H9 (cell line): ENCODE results near the gene SYNRG. TPM values are rescaled to one million over a fixed set of nuclear protein-coding genes. Genes with fewer than 3 reads are reported as not detected.
A peak's percentile ranks its signal among the peaks of the same experiment; 100 is the strongest.

Experiments
- DNase-seq: peaks from one replicate; pipeline ENCODE4 v3.0.0-alpha.2; 2017
- H2AFZ ChIP-seq: one replicate; pipeline ENCODE4 v1.6.1; 2013; ENCODE audit warnings: mild to moderate bottlenecking, low read length, control low read depth, moderate library complexity
- H2AK5ac ChIP-seq: 2 replicates; pipeline ENCODE4 v1.6.1; 2013; ENCODE audit warnings: low read length, control low read depth, mixed read lengths; ENCODE audit not compliant: insufficient read length
- H2BK120ac ChIP-seq: one replicate; pipeline ENCODE4 v1.6.1; 2013; ENCODE audit warnings: low read depth, mild to moderate bottlenecking, low read length, control low read depth, inconsistent platforms; ENCODE audit not compliant: poor library complexity, severe bottlenecking
- H2BK12ac ChIP-seq: 2 replicates; pipeline ENCODE4 v1.6.1; 2013; ENCODE audit warnings: low read length, control low read depth, mixed read lengths, low read depth; ENCODE audit not compliant: insufficient read length
- H2BK15ac ChIP-seq: 2 replicates; pipeline ENCODE4 v1.6.1; 2013; ENCODE audit warnings: low read depth, low read length, control low read depth
- H2BK20ac ChIP-seq: one replicate; pipeline ENCODE4 v1.6.1; 2013; ENCODE audit warnings: low read depth, mild to moderate bottlenecking, low read length, control low read depth, inconsistent platforms; ENCODE audit not compliant: poor library complexity, severe bottlenecking
- H2BK5ac ChIP-seq: 2 replicates; pipeline ENCODE4 v1.6.1; 2013; ENCODE audit warnings: low read length, control low read depth, mixed read lengths; ENCODE audit not compliant: insufficient read length
- H3K14ac ChIP-seq: 2 replicates; pipeline ENCODE4 v1.6.1; 2013; ENCODE audit warnings: low read length, control low read depth; ENCODE audit not compliant: insufficient read depth
- H3K18ac ChIP-seq: 2 replicates; pipeline ENCODE4 v1.6.1; 2013; ENCODE audit warnings: low read depth, mild to moderate bottlenecking, mixed read lengths, low read length, control low read depth; ENCODE audit not compliant: insufficient read length
- H3K23ac ChIP-seq: 2 replicates; pipeline ENCODE4 v1.6.1; 2013; ENCODE audit warnings: low read length, control low read depth, mixed read lengths, low read depth; ENCODE audit not compliant: insufficient read length
- H3K23me2 ChIP-seq: 2 replicates; pipeline ENCODE4 v1.6.1; 2013; ENCODE audit warnings: low read depth, mild to moderate bottlenecking, mixed read lengths, low read length, control low read depth; ENCODE audit not compliant: insufficient read length, poor library complexity, severe bottlenecking
- H3K27ac ChIP-seq: 2 replicates; pipeline ENCODE4 v1.5.1; 2013; ENCODE audit warnings: low read length, control low read depth, mixed read lengths, low read depth; ENCODE audit not compliant: insufficient read length
- H3K27me3 ChIP-seq: 2 replicates; pipeline ENCODE4 v1.6.1; 2013; ENCODE audit warnings: low read length, control low read depth, inconsistent platforms; ENCODE audit not compliant: insufficient read depth
- H3K4ac ChIP-seq: 2 replicates; pipeline ENCODE4 v1.6.1; 2013; ENCODE audit warnings: low read depth, mild to moderate bottlenecking, control low read depth, inconsistent platforms, low read length, moderate library complexity
- H3K4me1 ChIP-seq: 2 replicates; pipeline ENCODE4 v1.6.1; 2013; ENCODE audit warnings: low read length, control low read depth, inconsistent platforms; ENCODE audit not compliant: insufficient read depth
- H3K4me2 ChIP-seq: 2 replicates; pipeline ENCODE4 v1.6.1; 2013; ENCODE audit warnings: low read length, control low read depth, mixed read lengths; ENCODE audit not compliant: insufficient read length, insufficient read depth
- H3K56ac ChIP-seq: 2 replicates; pipeline ENCODE4 v1.6.1; 2013; ENCODE audit warnings: low read depth, mild to moderate bottlenecking, mixed read lengths, low read length, control low read depth; ENCODE audit not compliant: insufficient read length
- H3K79me1 ChIP-seq: 2 replicates; pipeline ENCODE4 v1.6.1; 2013; ENCODE audit warnings: low read depth, mild to moderate bottlenecking, moderate library complexity, low read length, control low read depth, inconsistent platforms; ENCODE audit not compliant: insufficient read depth, poor library complexity, severe bottlenecking
- H3K79me2 ChIP-seq: 2 replicates; pipeline ENCODE4 v1.6.1; 2013; ENCODE audit warnings: low read length, control low read depth, inconsistent platforms; ENCODE audit not compliant: insufficient read depth
- H3K9ac ChIP-seq: 2 replicates; pipeline ENCODE4 v1.6.1; 2013; ENCODE audit warnings: low read length, control low read depth, mixed read lengths; ENCODE audit not compliant: insufficient read length; ENCODE audit errors: extremely low read depth
- H3K9me3 ChIP-seq: one replicate; pipeline ENCODE4 v1.6.1; 2013; ENCODE audit warnings: low read depth, low read length, inconsistent platforms; ENCODE audit not compliant: control insufficient read depth
- H3T11ph ChIP-seq: one replicate; pipeline ENCODE4 v1.6.1; 2013; ENCODE audit warnings: mild to moderate bottlenecking, low read length, control low read depth, inconsistent platforms
- H4K20me1 ChIP-seq: one replicate; pipeline ENCODE4 v1.6.1; 2013; ENCODE audit not compliant: control insufficient read depth, insufficient read length, insufficient read depth
- H4K5ac ChIP-seq: 2 replicates; pipeline ENCODE4 v1.6.1; 2013; ENCODE audit warnings: low read depth, mild to moderate bottlenecking, mixed read lengths, low read length, control low read depth; ENCODE audit not compliant: insufficient read length
- H4K8ac ChIP-seq: replicated peaks from 2 replicates; pipeline ENCODE4 v1.6.1; 2013; ENCODE audit warnings: low read length, control low read depth, mixed read lengths, low read depth; ENCODE audit not compliant: insufficient read length
- H4K91ac ChIP-seq: 2 replicates; pipeline ENCODE4 v1.6.1; 2013; ENCODE audit warnings: low read depth, mild to moderate bottlenecking, moderate library complexity, mixed read lengths, low read length, control low read depth; ENCODE audit not compliant: insufficient read length
- H3K27ac Mint-ChIP-seq, 3 experiments: 2 replicates in 2 of 3; 3 replicates in 1 of 3; pipeline ENCODE4 v1.8.0; 2020 to 2021; ENCODE audit warnings: mixed read lengths in 3 of 3, mild to moderate bottlenecking in 1 of 3, moderate library complexity in 1 of 3
- H3K27me3 Mint-ChIP-seq: 2 replicates; pipeline ENCODE4 v1.8.0; 2021; ENCODE audit warnings: low read depth, mild to moderate bottlenecking, moderate library complexity, mixed read lengths
- H3K36me3 Mint-ChIP-seq, 3 experiments: 2 replicates in 2 of 3; 3 replicates in 1 of 3; pipeline ENCODE4 v1.8.0; 2020 to 2021; ENCODE audit warnings: low read depth in 3 of 3, mixed read lengths in 3 of 3; ENCODE audit not compliant: insufficient read depth in 1 of 3
- H3K4me1 Mint-ChIP-seq, 2 experiments: 2 replicates each; pipeline ENCODE4 v1.8.0; 2020; ENCODE audit warnings: mixed read lengths in 2 of 2
- H3K4me3 Mint-ChIP-seq, 2 experiments: 2 replicates in 1 of 2; 3 replicates in 1 of 2; pipeline ENCODE4 v1.8.0; 2020 to 2021; ENCODE audit warnings: mild to moderate bottlenecking in 2 of 2, mixed read lengths in 2 of 2, moderate library complexity in 1 of 2
- H3K9me3 Mint-ChIP-seq, 2 experiments: 2 replicates in 1 of 2; 3 replicates in 1 of 2; pipeline ENCODE4 v1.8.0; 2020; ENCODE audit warnings: mild to moderate bottlenecking in 2 of 2, mixed read lengths in 2 of 2, moderate library complexity in 1 of 2
- CTCF ChIP-seq: fragments of 200-600 bp; sonication (generic); conservative IDR thresholded peaks from 3 replicates; pipeline ENCODE4 v1.8.0; 2021; ENCODE audit warnings: antibody characterized with exemption, mild to moderate bottlenecking
- WGBS: extraction: QIAGEN DNeasy Blood & Tissue Kit; methylation state at CpG from one replicate; pipeline ENCODE4 v1.1.7; 2013; ENCODE audit warnings: missing lambda C conversion rate, low lambda C conversion rate, mixed read lengths; ENCODE audit not compliant: insufficient read length; ENCODE audit errors: extremely low coverage; 5-methylcytosine and 5-hydroxymethylcytosine counted together
- total RNA-seq: library from RNA; stranded (reverse); gene quantifications from 2 replicates; pipeline ENCODE4 v1.2.1, GENCODE V29; 2021

SYNRG gene
- total RNA-seq, 1 experiment from 2014 or later, result 30.5 TPM

- peak; percentile 51 for TF ChIP-seq CTCF
- Histone ChIP-seq H3K27me3 (no peaks in the 10 kb centered on the region), H4K20me1 (no peaks in the 10 kb centered on the region), H3K27ac (no peak overlapping the region), H2BK120ac (no peak overlapping the region), H2AK5ac (no peak overlapping the region), H3K4me2 (peak overlapping the region; percentile 91), H3K4ac (no peak overlapping the region), H3K56ac (no peak overlapping the region), H2BK20ac (no peak overlapping the region), H3K4me1 (peaks cover 7% of the 10 kb centered on the region), H2BK15ac (no peak overlapping the region; the same call in 1 of the 2 replicates), H3K9me3 (no peaks in the 10 kb centered on the region), H4K8ac (no peak overlapping the region), H3K23me2 (peaks cover 17% of the 10 kb centered on the region), H3K14ac (no peak overlapping the region), H4K5ac (no peak overlapping the region), H2BK5ac (no peak overlapping the region), H2AFZ (no peak overlapping the region), H3K9ac (peak overlapping the region; percentile 30), H2BK12ac (no peak overlapping the region), H3K79me1 (peaks cover 2% of the 10 kb centered on the region), H3K79me2 (peaks cover 4% of the 10 kb centered on the region; the same call in 1 of the 2 replicates), H3K23ac (no peak overlapping the region), H3K18ac (no peak overlapping the region), H3T11ph (no peak overlapping the region), H4K91ac (no peak overlapping the region)
- WGBS, result no CpG with 5 or more reads among the region's 56 CpGs
- Mint-ChIP-seq H3K27ac (peak overlapping the region; percentile 12 to 67 (median 63); a peak in 5 of 7 replicates), H3K27me3 (peaks cover 12% of the 10 kb centered on the region), H3K4me3 (peak overlapping the region; percentile 89 to 90), H3K36me3 (peaks cover 0 to 3% (median 0%) of the 10 kb centered on the region in 3 experiments; a peak in 3 of 7 replicates), H3K9me3 (no peaks in the 10 kb centered on the region; a peak in 2 of 5 replicates), H3K4me1 (peaks cover 42% of the 10 kb centered on the region in 2 experiments)
- peak; percentile 80 for DNase-seq
Measured at GRCh38 chr17:37490022-37490587, 119.1 kb downstream of the SYNRG start.
